Measurements from ENCODE around the gene KRTAP6-3.

The KRTAP6-3 gene

GRCh38 chr21:30567617-30568016 is 24.6 kb upstream of the KRTAP6-3 start:
- no peak for DNase-seq

GRCh38 chr21:30577766-30578165 is 14.5 kb upstream of the KRTAP6-3 start:
- no peaks in the 10 kb centered on the region for H3K9me3 ChIP-seq (ENCODE audit: control extremely low read depth in 1 of 5, control insufficient read depth in 4 of 5, insufficient read depth in 2 of 5, low read depth in 1 of 5, low read length in 4 of 5)
- no peak overlapping the region for H3K27ac ChIP-seq (ENCODE audit: insufficient read depth in 1 of 2, low read depth in 1 of 2, low read length in 2 of 2, poor library complexity in 1 of 2, severe bottlenecking in 2 of 2)
- ChIA-PET CTCF (no interaction called here), POLR2A (no interaction called here)
- no peaks in the 10 kb centered on the region for H3K36me3 ChIP-seq (ENCODE audit: control insufficient read depth in 4 of 4, insufficient read depth in 4 of 4, low read length in 3 of 4)
- no peak overlapping the region for H3K4me3 ChIP-seq (ENCODE audit: control insufficient read depth in 1 of 7, extremely low read depth in 1 of 7, insufficient read depth in 4 of 7, low read depth in 2 of 7, low read length in 6 of 7)
- DNase-seq = no peak
- no peaks in the 10 kb centered on the region for H3K4me1 ChIP-seq (ENCODE audit: control extremely low read depth in 1 of 4, control insufficient read depth in 4 of 4, insufficient read depth in 4 of 4, low read length in 3 of 4)
- no peaks in the 10 kb centered on the region for H3K27me3 ChIP-seq (replicated peaks in 2 of 5; ENCODE audit: control insufficient read depth in 4 of 5, insufficient read depth in 5 of 5, low read length in 4 of 5)

More at GRCh38 chr21:30567617-30568016, 24.6 kb upstream of the KRTAP6-3 start:
- ChIA-PET CTCF (no interaction called here), POLR2A (no interaction called here)
- H3K27me3 ChIP-seq (replicated peaks in 2 of 5; ENCODE audit: control insufficient read depth in 4 of 5, insufficient read depth in 5 of 5, low read length in 4 of 5) = no peaks in the 10 kb centered on the region
- H3K9me3 ChIP-seq (ENCODE audit: control extremely low read depth in 1 of 5, control insufficient read depth in 4 of 5, insufficient read depth in 2 of 5, low read depth in 1 of 5, low read length in 4 of 5) = no peaks in the 10 kb centered on the region
- no peak overlapping the region for H3K4me3 ChIP-seq (ENCODE audit: control insufficient read depth in 1 of 7, extremely low read depth in 1 of 7, insufficient read depth in 4 of 7, low read depth in 2 of 7, low read length in 6 of 7)
- H3K27ac ChIP-seq (ENCODE audit: insufficient read depth in 1 of 2, low read depth in 1 of 2, low read length in 2 of 2, poor library complexity in 1 of 2, severe bottlenecking in 2 of 2) = no peak overlapping the region
- no peaks in the 10 kb centered on the region for H3K4me1 ChIP-seq (ENCODE audit: control extremely low read depth in 1 of 4, control insufficient read depth in 4 of 4, insufficient read depth in 4 of 4, low read length in 3 of 4)
- H3K36me3 ChIP-seq (ENCODE audit: control insufficient read depth in 4 of 4, insufficient read depth in 4 of 4, low read length in 3 of 4) = no peaks in the 10 kb centered on the region

GRCh38 chr21:30579346-30579745 is 12.9 kb upstream of the KRTAP6-3 start:
- WGBS (ENCODE audit: insufficient coverage) = 93% methylated on average over 1 of the region's 1 CpG
- Histone ChIP-seq H3K27ac (ENCODE audit: insufficient read depth in 1 of 2, low read depth in 1 of 2, low read length in 2 of 2, poor library complexity in 1 of 2, severe bottlenecking in 2 of 2) (no peak overlapping the region), H3K36me3 (ENCODE audit: control insufficient read depth in 4 of 4, insufficient read depth in 4 of 4, low read length in 3 of 4) (no peaks in the 10 kb centered on the region), H3K27me3 (replicated peaks in 2 of 5; ENCODE audit: control insufficient read depth in 4 of 5, insufficient read depth in 5 of 5, low read length in 4 of 5) (no peaks in the 10 kb centered on the region), H3K4me3 (ENCODE audit: control insufficient read depth in 1 of 7, extremely low read depth in 1 of 7, insufficient read depth in 4 of 7, low read depth in 2 of 7, low read length in 6 of 7) (no peak overlapping the region), H3K4me1 (ENCODE audit: control extremely low read depth in 1 of 4, control insufficient read depth in 4 of 4, insufficient read depth in 4 of 4, low read length in 3 of 4) (no peaks in the 10 kb centered on the region), H3K9me3 (ENCODE audit: control extremely low read depth in 1 of 5, control insufficient read depth in 4 of 5, insufficient read depth in 2 of 5, low read depth in 1 of 5, low read length in 4 of 5) (no peaks in the 10 kb centered on the region)
- ChIA-PET CTCF (no interaction called here), POLR2A (no interaction called here)
- no peak for DNase-seq

- Histone ChIP-seq H3K4me3 (ENCODE audit: control insufficient read depth in 1 of 7, extremely low read depth in 1 of 7, insufficient read depth in 4 of 7, low read depth in 2 of 7, low read length in 6 of 7) (no peak overlapping the region), H3K27me3 (replicated peaks in 2 of 5; ENCODE audit: control insufficient read depth in 4 of 5, insufficient read depth in 5 of 5, low read length in 4 of 5) (no peaks in the 10 kb centered on the region), H3K36me3 (ENCODE audit: control insufficient read depth in 4 of 4, insufficient read depth in 4 of 4, low read length in 3 of 4) (no peaks in the 10 kb centered on the region), H3K27ac (ENCODE audit: insufficient read depth in 1 of 2, low read depth in 1 of 2, low read length in 2 of 2, poor library complexity in 1 of 2, severe bottlenecking in 2 of 2) (no peak overlapping the region), H3K9me3 (ENCODE audit: control extremely low read depth in 1 of 5, control insufficient read depth in 4 of 5, insufficient read depth in 2 of 5, low read depth in 1 of 5, low read length in 4 of 5) (no peaks in the 10 kb centered on the region), H3K4me1 (ENCODE audit: control extremely low read depth in 1 of 4, control insufficient read depth in 4 of 4, insufficient read depth in 4 of 4, low read length in 3 of 4) (no peaks in the 10 kb centered on the region)
- CTCF ChIA-PET = no interaction called here
- POLR2A ChIA-PET = no interaction called here
- no peak for DNase-seq
- WGBS (ENCODE audit: insufficient coverage) = 57% methylated on average over 2 of the region's 3 CpGs
These were observed 12.1 kb upstream of the KRTAP6-3 start for GRCh38 chr21:30580132-30580531.

- DNase-seq = no peak
- ChIA-PET CTCF (no interaction called here), POLR2A (no interaction called here)
- no peaks in the 10 kb centered on the region for H3K4me1 ChIP-seq (ENCODE audit: control extremely low read depth in 1 of 4, control insufficient read depth in 4 of 4, insufficient read depth in 4 of 4, low read length in 3 of 4)
- no peaks in the 10 kb centered on the region for H3K27me3 ChIP-seq (replicated peaks in 2 of 5; ENCODE audit: control insufficient read depth in 4 of 5, insufficient read depth in 5 of 5, low read length in 4 of 5)
- H3K4me3 ChIP-seq (ENCODE audit: control insufficient read depth in 1 of 7, extremely low read depth in 1 of 7, insufficient read depth in 4 of 7, low read depth in 2 of 7, low read length in 6 of 7) = no peak overlapping the region
- WGBS (ENCODE audit: insufficient coverage) = no CpG with 5 or more reads among the region's 1 CpG
- H3K27ac ChIP-seq (ENCODE audit: insufficient read depth in 1 of 2, low read depth in 1 of 2, low read length in 2 of 2, poor library complexity in 1 of 2, severe bottlenecking in 2 of 2) = no peak overlapping the region
- H3K9me3 ChIP-seq (ENCODE audit: control extremely low read depth in 1 of 5, control insufficient read depth in 4 of 5, insufficient read depth in 2 of 5, low read depth in 1 of 5, low read length in 4 of 5) = no peaks in the 10 kb centered on the region
- H3K36me3 ChIP-seq (ENCODE audit: control insufficient read depth in 4 of 4, insufficient read depth in 4 of 4, low read length in 3 of 4) = no peaks in the 10 kb centered on the region
These were observed 9.4 kb upstream of the KRTAP6-3 start for GRCh38 chr21:30582870-30583269.

GRCh38 chr21:30590297-30590696 is 1.9 kb upstream of the KRTAP6-3 start, which contains the start of gene KRTAP22-2:
Gene KRTAP22-2 (minus strand): TSS chr21:30590397.
- H3K36me3 ChIP-seq (ENCODE audit: control insufficient read depth in 4 of 4, insufficient read depth in 4 of 4, low read length in 3 of 4) = no peaks in the 10 kb centered on the region
- ChIA-PET CTCF (no interaction called here), POLR2A (no interaction called here)
- H3K9me3 ChIP-seq (ENCODE audit: control extremely low read depth in 1 of 5, control insufficient read depth in 4 of 5, insufficient read depth in 2 of 5, low read depth in 1 of 5, low read length in 4 of 5) = no peaks in the 10 kb centered on the region
- no peaks in the 10 kb centered on the region for H3K4me1 ChIP-seq (ENCODE audit: control extremely low read depth in 1 of 4, control insufficient read depth in 4 of 4, insufficient read depth in 4 of 4, low read length in 3 of 4)
- no peak for DNase-seq
- no peak within 1 kb of the TSS for H3K27ac ChIP-seq (ENCODE audit: insufficient read depth in 1 of 2, low read depth in 1 of 2, low read length in 2 of 2, poor library complexity in 1 of 2, severe bottlenecking in 2 of 2)
- no peaks in the 10 kb centered on the region for H3K27me3 ChIP-seq (replicated peaks in 2 of 5; ENCODE audit: control insufficient read depth in 4 of 5, insufficient read depth in 5 of 5, low read length in 4 of 5)
- no peak within 1 kb of the TSS for H3K4me3 ChIP-seq (ENCODE audit: control insufficient read depth in 1 of 7, extremely low read depth in 1 of 7, insufficient read depth in 4 of 7, low read depth in 2 of 7, low read length in 6 of 7)

GRCh38 chr21:30598802-30599201 is 6.6 kb downstream of the KRTAP6-3 start, which contains the start of gene KRTAP6-2:
Gene KRTAP6-2 (minus strand): TSS chr21:30598902. CDS start chr21:30598874, 28 bp downstream.
- DNase-seq = no peak
- Histone ChIP-seq H3K27ac (ENCODE audit: insufficient read depth in 1 of 2, low read depth in 1 of 2, low read length in 2 of 2, poor library complexity in 1 of 2, severe bottlenecking in 2 of 2) (no peak within 1 kb of the TSS), H3K9me3 (ENCODE audit: control extremely low read depth in 1 of 5, control insufficient read depth in 4 of 5, insufficient read depth in 2 of 5, low read depth in 1 of 5, low read length in 4 of 5) (no peaks in the 10 kb centered on the region), H3K36me3 (ENCODE audit: control insufficient read depth in 4 of 4, insufficient read depth in 4 of 4, low read length in 3 of 4) (no peaks in the 10 kb centered on the region), H3K27me3 (replicated peaks in 2 of 5; ENCODE audit: control insufficient read depth in 4 of 5, insufficient read depth in 5 of 5, low read length in 4 of 5) (no peaks in the 10 kb centered on the region), H3K4me1 (ENCODE audit: control extremely low read depth in 1 of 4, control insufficient read depth in 4 of 4, insufficient read depth in 4 of 4, low read length in 3 of 4) (no peaks in the 10 kb centered on the region), H3K4me3 (ENCODE audit: control insufficient read depth in 1 of 7, extremely low read depth in 1 of 7, insufficient read depth in 4 of 7, low read depth in 2 of 7, low read length in 6 of 7) (no peak within 1 kb of the TSS)
- ChIA-PET POLR2A (no interaction called here), CTCF (no interaction called here)
- 91% methylated on average over 6 of the region's 6 CpGs for WGBS (ENCODE audit: insufficient coverage)

- Histone ChIP-seq H3K4me3 (ENCODE audit: control insufficient read depth in 1 of 7, extremely low read depth in 1 of 7, insufficient read depth in 4 of 7, low read depth in 2 of 7, low read length in 6 of 7) (no peak within 1 kb of the TSS), H3K4me1 (ENCODE audit: control extremely low read depth in 1 of 4, control insufficient read depth in 4 of 4, insufficient read depth in 4 of 4, low read length in 3 of 4) (no peaks in the 10 kb centered on the region), H3K27me3 (replicated peaks in 2 of 5; ENCODE audit: control insufficient read depth in 4 of 5, insufficient read depth in 5 of 5, low read length in 4 of 5) (no peaks in the 10 kb centered on the region), H3K36me3 (ENCODE audit: control insufficient read depth in 4 of 4, insufficient read depth in 4 of 4, low read length in 3 of 4) (no peaks in the 10 kb centered on the region), H3K9me3 (ENCODE audit: control extremely low read depth in 1 of 5, control insufficient read depth in 4 of 5, insufficient read depth in 2 of 5, low read depth in 1 of 5, low read length in 4 of 5) (no peaks in the 10 kb centered on the region), H3K27ac (ENCODE audit: insufficient read depth in 1 of 2, low read depth in 1 of 2, low read length in 2 of 2, poor library complexity in 1 of 2, severe bottlenecking in 2 of 2) (no peak within 1 kb of the TSS)
- no peak for DNase-seq
- no CpG with 5 or more reads among the region's 1 CpG for WGBS (ENCODE audit: insufficient coverage)
- POLR2A ChIA-PET = no interaction called here
- CTCF ChIA-PET = no interaction called here
These were observed 8.5 kb downstream of the KRTAP6-3 start, which contains the start of gene KRTAP22-1 for GRCh38 chr21:30600787-30601186. Gene KRTAP22-1 (plus strand): TSS chr21:30601087.
